ENCODE measurements around the gene SPAM1.

GRCh38 chr7:123993996-123994395 lies 69.0 kb downstream of the SPAM1 start:
- TF ChIP-seq, protein P1, sequence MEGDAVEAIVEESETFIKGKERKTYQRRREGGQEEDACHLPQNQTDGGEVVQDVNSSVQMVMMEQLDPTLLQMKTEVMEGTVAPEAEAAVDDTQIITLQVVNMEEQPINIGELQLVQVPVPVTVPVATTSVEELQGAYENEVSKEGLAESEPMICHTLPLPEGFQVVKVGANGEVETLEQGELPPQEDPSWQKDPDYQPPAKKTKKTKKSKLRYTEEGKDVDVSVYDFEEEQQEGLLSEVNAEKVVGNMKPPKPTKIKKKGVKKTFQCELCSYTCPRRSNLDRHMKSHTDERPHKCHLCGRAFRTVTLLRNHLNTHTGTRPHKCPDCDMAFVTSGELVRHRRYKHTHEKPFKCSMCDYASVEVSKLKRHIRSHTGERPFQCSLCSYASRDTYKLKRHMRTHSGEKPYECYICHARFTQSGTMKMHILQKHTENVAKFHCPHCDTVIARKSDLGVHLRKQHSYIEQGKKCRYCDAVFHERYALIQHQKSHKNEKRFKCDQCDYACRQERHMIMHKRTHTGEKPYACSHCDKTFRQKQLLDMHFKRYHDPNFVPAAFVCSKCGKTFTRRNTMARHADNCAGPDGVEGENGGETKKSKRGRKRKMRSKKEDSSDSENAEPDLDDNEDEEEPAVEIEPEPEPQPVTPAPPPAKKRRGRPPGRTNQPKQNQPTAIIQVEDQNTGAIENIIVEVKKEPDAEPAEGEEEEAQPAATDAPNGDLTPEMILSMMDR (IDR thresholded peaks at IDR 0.05): no peak
- no peak for TF ChIP-seq POLR2A (IDR thresholded peaks at IDR 0.05)

Measured in Peyer's patch (tissue), 4 donors.